Activated T-helper 17 cell treated with anti-CD3 and anti-CD28 coated beads, Interleukin-2, amount 50 U/mL, for 72 hours (primary cell): Measurements from ENCODE around the gene SLC7A4. TPM values are rescaled to one million over a fixed set of nuclear protein-coding genes. Genes with fewer than 3 reads are reported as not detected.
"Not testable (repeated sequence)": the region's sequence is repeated elsewhere in the genome, so short reads cannot be mapped to it uniquely, and the experiment has no call there.

Experiments used
- ATAC-seq: fragments of 150-1000 bp; cut with Tn5 transposase; replicated peaks from 2 replicates; pipeline ENCODE4 v1.10.0; 2021; ENCODE audit warnings: mild to moderate bottlenecking, moderate library complexity
- H3K27ac Mint-ChIP-seq: one replicate; pipeline ENCODE4 v1.8.0; 2022; ENCODE audit warnings: mixed read lengths
- H3K27me3 Mint-ChIP-seq: one replicate; pipeline ENCODE4 v1.8.0; 2022; ENCODE audit warnings: mixed read lengths
- H3K36me3 Mint-ChIP-seq: one replicate; pipeline ENCODE4 v1.8.0; 2022; ENCODE audit warnings: low read depth, mild to moderate bottlenecking, mixed read lengths
- H3K4me1 Mint-ChIP-seq: one replicate; pipeline ENCODE4 v1.8.0; 2022; ENCODE audit warnings: mixed read lengths
- H3K4me3 Mint-ChIP-seq: one replicate; pipeline ENCODE4 v1.8.0; 2022; ENCODE audit warnings: mild to moderate bottlenecking, mixed read lengths
- H3K9me3 Mint-ChIP-seq: one replicate; pipeline ENCODE4 v1.8.0; 2022; ENCODE audit warnings: mixed read lengths
- total RNA-seq, 2 donors: library from RNA; stranded (reverse); gene quantifications; one replicate each; pipeline ENCODE4 v1.2.3, GENCODE V29; 2022

The SLC7A4 gene
- not detected for total RNA-seq

DNA sequence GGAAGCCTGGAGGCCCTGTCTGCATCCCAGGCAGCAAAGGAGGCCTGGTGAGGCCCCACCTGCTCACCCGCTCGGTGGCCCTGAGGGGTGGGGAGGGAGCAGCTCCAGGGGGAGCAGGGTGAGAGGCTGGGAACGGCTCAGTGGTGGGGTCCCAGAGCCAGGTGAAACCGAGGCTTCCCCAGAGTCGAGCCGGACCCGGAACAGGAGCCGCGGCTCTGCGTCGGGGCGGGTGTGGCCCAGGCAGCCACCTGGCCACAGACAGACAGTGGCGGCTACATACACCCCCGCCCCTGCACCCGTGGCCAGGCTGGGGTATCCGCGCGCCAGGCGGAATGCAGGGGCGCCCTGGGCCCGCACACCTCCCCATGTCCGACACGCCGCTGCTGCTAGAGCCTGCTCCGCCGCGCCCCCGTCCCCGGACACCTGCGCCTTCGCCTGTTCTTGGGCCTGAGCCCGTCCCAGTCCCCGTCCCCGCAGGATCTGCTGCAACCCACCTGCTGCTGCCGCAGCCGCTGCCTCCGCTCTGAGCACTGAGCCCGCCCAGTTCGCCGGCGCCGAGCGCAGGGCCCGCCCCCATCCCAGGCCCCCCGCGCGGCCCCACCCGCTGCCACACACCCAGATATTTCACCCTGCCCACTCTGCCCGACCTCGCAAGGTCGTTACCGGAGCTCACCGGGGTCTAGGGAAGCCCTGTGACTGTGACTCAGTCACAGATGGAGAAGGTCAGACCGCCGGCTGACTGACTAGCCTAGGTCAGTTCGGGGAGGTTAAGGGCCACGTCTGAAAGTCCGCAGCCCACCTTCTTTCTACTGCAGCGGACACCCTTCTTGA is at the start of gene SLC7A4:
Gene SLC7A4, minus strand, starts transcription at position 525 of the 831 bp plus-strand sequence. CDS start 749 bp downstream, outside the sequence.
- Mint-ChIP-seq H3K4me1 (no peaks in the 10 kb centered on the region), H3K27ac (no peak within 1 kb of the TSS), H3K9me3 (no peaks in the 10 kb centered on the region), H3K27me3 (peaks cover 16% of the 10 kb centered on the region), H3K4me3 (no peak within 1 kb of the TSS), H3K36me3 (no peaks in the 10 kb centered on the region)
- peak; percentile 19 for ATAC-seq

DNA sequence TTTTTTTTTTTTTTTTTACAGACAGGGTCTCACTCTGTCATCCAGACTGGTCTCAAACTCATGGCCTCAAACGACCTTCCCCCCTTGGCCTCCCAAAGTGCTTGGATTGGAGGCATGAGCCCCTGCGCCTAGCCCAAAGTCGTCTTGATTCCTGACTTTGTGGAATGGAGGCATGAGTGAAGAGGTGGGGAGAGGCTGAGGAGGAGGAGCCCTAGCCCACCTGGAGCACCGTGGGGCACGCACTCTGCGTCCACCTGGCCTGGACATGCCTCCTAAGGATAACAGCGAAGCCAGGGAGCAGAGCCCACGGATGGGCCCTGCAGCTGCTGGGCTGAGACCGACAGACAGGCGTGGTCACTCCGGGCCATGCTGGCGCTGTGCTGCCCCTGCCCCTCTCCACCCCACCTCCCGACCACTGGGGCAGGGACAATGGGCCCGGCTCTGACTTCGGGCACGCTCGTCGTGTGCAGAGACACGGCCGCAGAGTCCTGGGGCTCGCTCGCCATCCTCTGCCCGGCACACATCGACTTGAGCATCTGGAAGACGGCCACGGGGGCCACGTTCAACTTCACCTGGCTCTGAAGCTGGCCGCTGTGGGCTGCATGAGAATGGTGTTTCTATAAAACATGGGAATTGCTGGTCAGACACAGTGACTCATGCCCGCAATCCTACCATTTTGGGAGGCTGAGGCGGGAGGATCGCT is 48.2 kb upstream of the SLC7A4 start:
- Mint-ChIP-seq H3K4me3 (no peak overlapping the region), H3K9me3 (no peaks in the 10 kb centered on the region), H3K27me3 (no peaks in the 10 kb centered on the region), H3K27ac (no peak overlapping the region), H3K36me3 (no peaks in the 10 kb centered on the region), H3K4me1 (no peaks in the 10 kb centered on the region)
- no peak for ATAC-seq

DNA sequence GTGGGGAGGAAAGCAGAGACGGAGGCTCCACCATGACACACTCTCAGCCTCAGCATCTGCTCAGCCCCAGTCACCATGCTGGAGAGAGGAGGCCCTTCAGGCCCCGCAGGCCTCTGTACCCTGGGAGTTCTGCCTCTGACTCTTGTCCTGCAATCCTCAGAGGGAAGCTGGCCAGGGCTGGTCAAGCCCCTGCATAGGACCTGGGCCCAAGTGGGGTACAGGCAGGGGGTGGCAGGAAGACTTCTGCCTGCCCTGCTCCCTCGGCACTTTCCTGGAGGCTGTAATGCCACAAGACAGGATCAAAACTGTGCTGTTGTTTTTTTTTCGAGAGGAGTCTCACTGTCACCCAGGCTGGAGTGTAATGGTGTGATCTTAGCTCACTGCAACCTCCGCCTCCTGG is 47.1 kb upstream of the SLC7A4 start:
- no peak for ATAC-seq
- Mint-ChIP-seq H3K27me3 (no peaks in the 10 kb centered on the region), H3K36me3 (no peaks in the 10 kb centered on the region), H3K27ac (no peak overlapping the region), H3K4me3 (no peak overlapping the region), H3K4me1 (no peaks in the 10 kb centered on the region), H3K9me3 (no peaks in the 10 kb centered on the region)

DNA sequence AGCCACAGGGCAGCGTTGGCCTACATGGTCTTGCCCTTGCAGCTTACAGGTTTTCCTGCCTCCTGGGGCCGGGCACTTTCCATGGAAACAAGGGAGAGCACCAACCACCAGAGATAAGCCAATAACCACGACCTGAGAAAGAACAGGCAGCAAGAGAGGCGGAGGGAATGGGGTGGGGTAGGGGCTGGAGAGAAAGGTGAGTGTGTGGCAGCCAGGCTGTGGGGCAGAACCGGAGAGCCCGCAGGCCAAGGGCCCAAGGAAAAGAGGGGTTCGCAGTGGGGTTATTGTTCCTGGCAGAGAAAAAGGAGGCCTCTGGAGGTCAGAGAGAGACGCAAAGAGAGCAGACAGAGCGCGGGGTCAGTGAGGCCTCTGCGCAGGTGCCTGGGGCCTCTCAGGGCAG is 46.6 kb upstream of the SLC7A4 start:
- H3K27ac Mint-ChIP-seq: no peak overlapping the region
- no peak for ATAC-seq
- H3K36me3 Mint-ChIP-seq: no peaks in the 10 kb centered on the region
- no peaks in the 10 kb centered on the region for H3K9me3 Mint-ChIP-seq
- no peaks in the 10 kb centered on the region for H3K27me3 Mint-ChIP-seq
- no peak overlapping the region for H3K4me3 Mint-ChIP-seq
- H3K4me1 Mint-ChIP-seq: no peaks in the 10 kb centered on the region

- no peaks in the 10 kb centered on the region for H3K4me1 Mint-ChIP-seq
- no peak overlapping the region for H3K27ac Mint-ChIP-seq
- ATAC-seq: no peak
- no peaks in the 10 kb centered on the region for H3K9me3 Mint-ChIP-seq
- H3K36me3 Mint-ChIP-seq: no peaks in the 10 kb centered on the region
- H3K4me3 Mint-ChIP-seq: no peak overlapping the region
- H3K27me3 Mint-ChIP-seq: no peaks in the 10 kb centered on the region
Observed at GRCh38 chr22:21077884-21078508, 45.6 kb upstream of the SLC7A4 start.

DNA sequence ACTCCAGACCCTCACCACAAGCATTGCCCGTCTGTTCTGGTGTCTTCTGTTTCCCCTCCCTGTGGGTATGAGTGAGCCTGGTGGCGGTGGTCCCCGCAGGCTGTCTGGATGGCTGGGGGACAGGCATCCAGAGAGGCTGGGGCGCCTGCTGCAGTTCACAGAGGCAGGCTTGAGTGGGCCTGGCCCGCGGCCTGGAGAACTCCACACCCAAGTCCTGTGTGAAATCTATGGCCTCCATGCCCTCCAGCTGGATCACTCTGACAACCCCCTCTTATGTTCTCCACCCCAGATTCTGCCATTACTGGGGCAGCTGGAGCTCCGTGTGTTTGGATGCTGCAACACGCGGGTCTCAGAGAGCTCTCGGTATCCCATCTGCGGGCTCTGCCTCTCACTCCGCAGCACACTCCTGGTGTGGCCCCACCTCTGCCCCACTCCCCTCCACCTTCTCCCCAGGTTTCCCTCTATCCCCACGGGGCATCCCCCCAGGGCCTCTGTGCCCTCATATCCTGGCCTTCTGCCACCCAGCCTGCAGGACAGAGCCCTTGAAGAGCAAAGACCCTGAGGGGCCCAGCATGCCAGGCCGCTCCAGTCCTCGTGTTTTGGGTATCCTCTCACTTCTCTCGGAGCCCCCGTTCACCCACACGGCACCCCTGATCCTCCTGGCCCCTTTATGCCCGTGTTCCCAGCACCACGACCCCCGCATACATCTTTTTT is 44.7 kb upstream of the SLC7A4 start:
- Mint-ChIP-seq H3K4me1 (no peaks in the 10 kb centered on the region), H3K4me3 (no peak overlapping the region), H3K27ac (no peak overlapping the region)

DNA sequence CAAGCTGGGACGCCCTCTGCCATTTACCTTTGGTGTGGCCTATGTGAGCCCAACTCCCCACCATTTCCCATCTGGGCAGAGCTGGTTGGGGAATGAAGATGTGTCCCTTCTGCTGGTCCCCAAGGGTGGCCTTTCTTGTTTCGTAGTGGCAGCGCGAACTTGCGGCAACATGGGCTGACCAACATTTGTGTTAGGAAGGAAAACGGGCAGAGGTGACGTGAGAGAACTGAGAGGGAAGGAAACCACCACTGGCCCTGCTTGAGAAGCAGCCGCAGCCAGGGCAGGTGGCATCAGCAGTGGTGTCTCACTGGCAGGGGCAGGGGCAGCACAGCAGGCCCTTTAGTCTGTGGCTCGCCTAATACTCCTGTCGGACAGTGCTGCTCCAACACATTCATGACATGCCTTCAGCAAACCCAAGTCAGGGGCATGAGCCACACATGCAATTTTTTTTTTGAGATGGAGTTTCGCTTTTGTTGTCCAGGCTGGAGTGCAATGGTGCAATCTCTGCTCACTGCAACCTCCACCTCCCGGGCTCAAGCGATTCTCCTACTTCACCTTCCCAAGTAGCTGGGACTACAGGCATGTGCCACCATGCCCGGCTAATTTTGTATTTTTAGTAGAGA is 43.3 kb upstream of the SLC7A4 start:
- ATAC-seq: no peak
- no peaks in the 10 kb centered on the region for H3K9me3 Mint-ChIP-seq
- H3K27ac Mint-ChIP-seq: no peak overlapping the region

More for the DNA sequence above, 44.7 kb upstream of the SLC7A4 start:
- Mint-ChIP-seq H3K36me3 (no peaks in the 10 kb centered on the region), H3K9me3 (no peaks in the 10 kb centered on the region), H3K27me3 (no peaks in the 10 kb centered on the region)
- ATAC-seq: no peak

DNA sequence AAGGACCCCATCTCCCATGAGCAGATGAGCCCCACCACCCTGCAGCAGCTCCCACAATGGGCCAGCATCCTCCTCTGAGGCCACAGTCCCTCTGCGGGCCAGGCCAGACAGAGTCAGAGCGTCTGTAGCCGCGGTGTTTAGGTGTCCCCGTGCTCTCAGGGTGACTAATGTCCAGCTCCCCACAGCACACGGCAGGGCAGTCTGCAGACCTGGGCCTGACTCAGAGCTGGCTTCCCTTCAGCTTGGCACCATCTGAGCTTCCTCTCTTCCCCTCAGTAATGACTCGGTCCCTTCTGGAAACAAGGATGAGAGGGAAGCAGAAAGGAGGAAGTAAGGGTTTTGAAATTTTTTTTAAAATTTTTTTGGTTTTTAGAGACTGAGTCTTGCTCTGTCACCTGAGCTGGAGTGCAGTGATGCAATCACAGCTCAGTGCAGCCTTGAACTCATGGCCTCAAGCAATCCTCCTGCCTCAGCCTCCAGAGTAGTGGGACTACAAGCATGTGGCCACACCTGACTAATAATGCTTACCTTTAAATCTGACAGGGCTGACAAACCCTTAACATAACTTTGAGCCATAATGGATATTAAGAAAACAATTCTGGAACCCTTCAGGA is 41.8 kb upstream of the SLC7A4 start:
- Mint-ChIP-seq H3K9me3 (no peaks in the 10 kb centered on the region), H3K4me3 (no peak overlapping the region), H3K27ac (no peak overlapping the region), H3K4me1 (no peaks in the 10 kb centered on the region), H3K36me3 (no peaks in the 10 kb centered on the region), H3K27me3 (peaks cover 3% of the 10 kb centered on the region)
- ATAC-seq: peak; percentile 23

More for the DNA sequence above, 43.3 kb upstream of the SLC7A4 start:
- Mint-ChIP-seq H3K4me3 (no peak overlapping the region), H3K4me1 (no peaks in the 10 kb centered on the region), H3K36me3 (no peaks in the 10 kb centered on the region), H3K27me3 (no peaks in the 10 kb centered on the region)

DNA sequence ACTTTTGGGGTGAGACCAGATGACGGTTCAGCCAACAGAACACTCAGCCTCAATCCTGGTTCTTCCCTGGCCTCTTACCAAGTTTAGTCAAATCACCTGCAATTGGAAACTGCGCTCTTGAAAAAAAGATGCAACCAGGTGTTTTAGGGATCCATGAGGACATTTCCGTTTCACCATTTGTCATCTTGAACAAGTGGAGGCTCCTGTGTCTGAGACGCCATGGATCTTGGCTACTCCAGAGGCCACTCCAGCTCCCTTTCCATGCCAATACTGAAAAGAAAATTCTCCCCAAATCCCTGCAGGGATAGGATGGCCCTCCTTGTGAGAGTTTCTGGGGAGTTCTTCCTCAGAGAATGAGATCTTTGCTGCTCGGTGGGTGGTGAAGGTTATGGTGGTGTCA is 41.1 kb upstream of the SLC7A4 start:
- Mint-ChIP-seq H3K9me3 (no peaks in the 10 kb centered on the region), H3K4me1 (peaks cover under 1% of the 10 kb centered on the region), H3K4me3 (no peak overlapping the region), H3K27ac (no peak overlapping the region), H3K27me3 (peaks cover 3% of the 10 kb centered on the region), H3K36me3 (no peaks in the 10 kb centered on the region)
- ATAC-seq: no peak

- peaks cover 5% of the 10 kb centered on the region for H3K4me1 Mint-ChIP-seq
- peaks cover 3% of the 10 kb centered on the region for H3K27me3 Mint-ChIP-seq
- no peak overlapping the region for H3K4me3 Mint-ChIP-seq
- H3K9me3 Mint-ChIP-seq: no peaks in the 10 kb centered on the region
- no peak for ATAC-seq
- no peaks in the 10 kb centered on the region for H3K36me3 Mint-ChIP-seq
- H3K27ac Mint-ChIP-seq: no peak overlapping the region
Observed at GRCh38 chr22:21073023-21073422, 40.7 kb upstream of the SLC7A4 start.

- not testable (repeated sequence) for H3K36me3 Mint-ChIP-seq, H3K9me3 Mint-ChIP-seq, H3K4me1 Mint-ChIP-seq, H3K27me3 Mint-ChIP-seq, H3K4me3 Mint-ChIP-seq, ATAC-seq, H3K27ac Mint-ChIP-seq
Observed at GRCh38 chr22:21071796-21072195, 39.4 kb upstream of the SLC7A4 start.

DNA sequence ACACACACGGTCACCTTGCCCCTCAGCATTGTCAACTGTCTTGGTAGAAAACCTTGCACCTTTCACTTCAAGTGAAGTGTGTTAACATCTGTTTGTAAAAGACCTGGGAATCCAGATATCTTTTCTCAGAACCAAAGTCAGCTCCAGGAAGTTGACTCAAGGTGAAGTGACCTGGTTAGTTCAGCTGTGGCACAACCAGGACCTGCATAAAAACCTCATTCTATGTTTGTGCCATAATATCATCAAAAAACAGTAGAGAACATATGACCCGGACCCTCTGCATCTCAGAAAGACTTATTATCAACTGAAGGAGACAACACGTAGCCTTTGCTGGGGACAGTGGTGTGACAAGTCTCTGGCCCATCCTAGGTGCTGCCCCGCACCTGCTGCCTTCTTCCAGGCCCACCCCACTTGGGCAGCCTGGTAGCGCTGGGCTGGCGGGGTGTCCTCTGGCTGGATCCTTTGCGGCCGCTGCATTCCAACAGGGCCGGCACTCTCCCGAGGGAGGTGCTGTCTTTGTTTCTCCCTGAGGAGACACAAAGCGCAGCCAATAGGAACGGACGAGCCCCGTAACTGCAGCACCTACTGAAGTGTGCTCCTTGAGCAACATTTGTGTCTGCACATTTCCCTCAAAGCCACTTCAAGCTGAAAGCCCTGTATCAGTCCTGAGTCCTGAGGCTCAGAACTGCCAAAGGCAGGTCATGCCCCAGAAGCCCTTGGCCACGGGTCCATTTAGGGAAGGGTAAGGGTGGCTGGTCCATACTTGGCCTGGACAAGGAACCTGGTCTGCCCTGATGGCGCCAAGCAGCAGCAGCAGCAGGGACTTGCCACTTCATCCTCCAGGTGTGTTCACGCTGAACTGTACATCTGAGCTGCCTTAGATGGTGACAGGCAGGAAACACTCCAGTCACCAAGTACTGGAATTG is 38.6 kb upstream of the SLC7A4 start:
- peaks cover 6% of the 10 kb centered on the region for H3K27me3 Mint-ChIP-seq
- no peaks in the 10 kb centered on the region for H3K9me3 Mint-ChIP-seq
- no peak overlapping the region for H3K4me3 Mint-ChIP-seq
- H3K27ac Mint-ChIP-seq: no peak overlapping the region
- no peaks in the 10 kb centered on the region for H3K36me3 Mint-ChIP-seq
- H3K4me1 Mint-ChIP-seq: peaks cover 7% of the 10 kb centered on the region
- ATAC-seq: no peak

DNA sequence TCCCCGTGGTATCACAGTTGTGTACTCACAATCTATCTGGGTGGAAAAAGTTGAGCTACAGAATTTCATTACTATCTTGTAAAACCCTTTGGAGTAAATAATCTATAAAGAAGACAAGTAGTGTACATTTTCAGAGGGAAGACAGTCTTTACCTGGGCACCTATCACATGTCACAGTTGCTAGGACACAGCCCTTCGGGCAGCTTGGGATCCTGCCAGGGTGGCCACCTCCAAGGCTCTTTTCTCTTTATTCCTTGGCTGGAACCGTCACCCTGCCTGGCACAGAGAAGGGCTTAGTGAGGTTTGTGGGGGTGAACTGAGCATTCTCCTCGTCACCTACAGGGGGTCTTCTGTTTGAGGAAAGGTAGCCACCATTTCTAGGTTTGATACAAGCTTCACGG is 37.0 kb upstream of the SLC7A4 start:
- no peaks in the 10 kb centered on the region for H3K9me3 Mint-ChIP-seq
- H3K36me3 Mint-ChIP-seq: no peaks in the 10 kb centered on the region
- H3K4me3 Mint-ChIP-seq: no peak overlapping the region
- no peak overlapping the region for H3K27ac Mint-ChIP-seq
- peaks cover 6% of the 10 kb centered on the region for H3K27me3 Mint-ChIP-seq
- ATAC-seq: no peak
- H3K4me1 Mint-ChIP-seq: peaks cover 7% of the 10 kb centered on the region
